ENCODE data around the gene CALU. TPM values are rescaled to one million over a fixed set of nuclear protein-coding genes. Genes with fewer than 3 reads are reported as not detected.

CALU gene
- total RNA-seq, 1 experiment from 2014 or later = 168 TPM

DNA sequence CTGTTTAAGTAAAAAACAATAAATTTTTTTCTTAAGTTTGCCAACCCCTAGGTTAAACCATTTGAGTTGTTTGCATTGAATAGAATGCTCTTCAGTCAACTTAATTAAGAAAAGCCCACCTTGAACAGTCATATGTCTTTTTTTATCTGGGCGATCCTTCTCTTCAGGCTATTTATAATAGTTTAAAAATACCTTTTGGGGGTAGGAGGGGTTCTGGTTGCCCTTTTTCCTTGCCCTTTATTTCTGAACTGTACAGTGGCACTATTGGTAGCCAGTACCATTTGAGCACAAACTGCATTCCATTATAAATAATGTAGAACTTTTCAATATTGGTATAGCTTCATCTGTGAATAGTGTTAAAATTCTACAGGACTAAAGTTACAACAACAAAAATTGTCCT, 13.1 kb downstream of the CALU start:
- Histone ChIP-seq H3K4ac (ENCODE audit: low read depth, low read length) (no peak overlapping the region), H3K4me2 (ENCODE audit: insufficient read depth, insufficient read length, low read length) (no peak overlapping the region), H2BK120ac (ENCODE audit: low read depth, low read length, poor library complexity, severe bottlenecking) (no peak overlapping the region), H3K79me1 (ENCODE audit: insufficient read depth, low read depth, low read length, poor library complexity, severe bottlenecking) (peaks cover 14% of the 10 kb centered on the region), H2AFZ (ENCODE audit: low read length) (no peak overlapping the region), H3K18ac (ENCODE audit: insufficient read length, low read depth, low read length) (no peak overlapping the region), H2BK5ac (ENCODE audit: insufficient read length, low read length) (no peak overlapping the region), H4K5ac (ENCODE audit: insufficient read length, low read depth, low read length) (no peak overlapping the region), H3K56ac (ENCODE audit: insufficient read length, low read depth, low read length) (no peak overlapping the region), H2BK12ac (ENCODE audit: insufficient read length, low read depth, low read length) (no peak overlapping the region), H2AK5ac (ENCODE audit: insufficient read length, low read length) (no peak overlapping the region), H3K27ac (ENCODE audit: insufficient read length, low read depth, low read length) (no peak overlapping the region), H2BK15ac (ENCODE audit: low read depth, low read length) (no peak overlapping the region), H3K9me3 (ENCODE audit: control insufficient read depth, low read depth, low read length) (no peaks in the 10 kb centered on the region), H4K91ac (ENCODE audit: insufficient read length, low read depth, low read length) (no peak overlapping the region), H3T11ph (ENCODE audit: low read length) (no peak overlapping the region), H3K9ac (ENCODE audit: extremely low read depth, insufficient read length, low read length) (no peak overlapping the region), H4K8ac (replicated peaks; ENCODE audit: insufficient read length, low read depth, low read length) (no peak overlapping the region), H2BK20ac (ENCODE audit: low read depth, low read length, poor library complexity, severe bottlenecking) (no peak overlapping the region), H3K23ac (ENCODE audit: insufficient read length, low read depth, low read length) (no peak overlapping the region), H3K4me1 (ENCODE audit: insufficient read depth, low read length) (no peaks in the 10 kb centered on the region), H3K27me3 (ENCODE audit: insufficient read depth, low read length) (no peaks in the 10 kb centered on the region), H4K20me1 (ENCODE audit: control insufficient read depth, insufficient read depth, insufficient read length) (no peaks in the 10 kb centered on the region), H3K79me2 (ENCODE audit: insufficient read depth, low read length) (peaks cover 3% of the 10 kb centered on the region; the same call in 1 of the 2 replicates), H3K14ac (ENCODE audit: insufficient read depth, low read length) (no peak overlapping the region), H3K23me2 (ENCODE audit: insufficient read length, low read depth, low read length, poor library complexity, severe bottlenecking) (no peaks in the 10 kb centered on the region)
- H3K9me3 Mint-ChIP-seq = no peaks in the 10 kb centered on the region
- peaks cover 2 to 4% of the 10 kb centered on the region in 2 experiments; a peak in 2 of 4 replicates for H3K4me1 Mint-ChIP-seq
- no peaks in the 10 kb centered on the region for H3K27me3 Mint-ChIP-seq (ENCODE audit: low read depth)
- DNase-seq = no peak
- H3K4me3 Mint-ChIP-seq = no peak overlapping the region
- TF ChIP-seq, protein P1, sequence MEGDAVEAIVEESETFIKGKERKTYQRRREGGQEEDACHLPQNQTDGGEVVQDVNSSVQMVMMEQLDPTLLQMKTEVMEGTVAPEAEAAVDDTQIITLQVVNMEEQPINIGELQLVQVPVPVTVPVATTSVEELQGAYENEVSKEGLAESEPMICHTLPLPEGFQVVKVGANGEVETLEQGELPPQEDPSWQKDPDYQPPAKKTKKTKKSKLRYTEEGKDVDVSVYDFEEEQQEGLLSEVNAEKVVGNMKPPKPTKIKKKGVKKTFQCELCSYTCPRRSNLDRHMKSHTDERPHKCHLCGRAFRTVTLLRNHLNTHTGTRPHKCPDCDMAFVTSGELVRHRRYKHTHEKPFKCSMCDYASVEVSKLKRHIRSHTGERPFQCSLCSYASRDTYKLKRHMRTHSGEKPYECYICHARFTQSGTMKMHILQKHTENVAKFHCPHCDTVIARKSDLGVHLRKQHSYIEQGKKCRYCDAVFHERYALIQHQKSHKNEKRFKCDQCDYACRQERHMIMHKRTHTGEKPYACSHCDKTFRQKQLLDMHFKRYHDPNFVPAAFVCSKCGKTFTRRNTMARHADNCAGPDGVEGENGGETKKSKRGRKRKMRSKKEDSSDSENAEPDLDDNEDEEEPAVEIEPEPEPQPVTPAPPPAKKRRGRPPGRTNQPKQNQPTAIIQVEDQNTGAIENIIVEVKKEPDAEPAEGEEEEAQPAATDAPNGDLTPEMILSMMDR (conservative IDR thresholded peaks at IDR 0.05) = no peak
- H3K27ac Mint-ChIP-seq = no peak overlapping the region
- H3K36me3 Mint-ChIP-seq (ENCODE audit: insufficient read depth in 1 of 3, low read depth in 3 of 3) = peaks cover 30 to 80% (median 71%) of the 10 kb centered on the region in 3 experiments
- WGBS (ENCODE audit: extremely low coverage, insufficient read length, low lambda C conversion rate) = no CpG with 5 or more reads among the region's 1 CpG

All from H9 (cell line).